HG02981 (cell line): ENCODE results near the gene RTN4R.
"Not testable (repeated sequence)": the region's sequence is repeated elsewhere in the genome, so short reads cannot be mapped to it uniquely, and the experiment has no call there.

Experiments used
- ATAC-seq: cut with Tn5 transposase; IDR thresholded peaks from one replicate; pipeline ENCODE4 v1.9.1; 2021; ENCODE audit warnings: mild to moderate bottlenecking, moderate library complexity; ENCODE audit not compliant: unreplicated experiment

RTN4R gene

DNA sequence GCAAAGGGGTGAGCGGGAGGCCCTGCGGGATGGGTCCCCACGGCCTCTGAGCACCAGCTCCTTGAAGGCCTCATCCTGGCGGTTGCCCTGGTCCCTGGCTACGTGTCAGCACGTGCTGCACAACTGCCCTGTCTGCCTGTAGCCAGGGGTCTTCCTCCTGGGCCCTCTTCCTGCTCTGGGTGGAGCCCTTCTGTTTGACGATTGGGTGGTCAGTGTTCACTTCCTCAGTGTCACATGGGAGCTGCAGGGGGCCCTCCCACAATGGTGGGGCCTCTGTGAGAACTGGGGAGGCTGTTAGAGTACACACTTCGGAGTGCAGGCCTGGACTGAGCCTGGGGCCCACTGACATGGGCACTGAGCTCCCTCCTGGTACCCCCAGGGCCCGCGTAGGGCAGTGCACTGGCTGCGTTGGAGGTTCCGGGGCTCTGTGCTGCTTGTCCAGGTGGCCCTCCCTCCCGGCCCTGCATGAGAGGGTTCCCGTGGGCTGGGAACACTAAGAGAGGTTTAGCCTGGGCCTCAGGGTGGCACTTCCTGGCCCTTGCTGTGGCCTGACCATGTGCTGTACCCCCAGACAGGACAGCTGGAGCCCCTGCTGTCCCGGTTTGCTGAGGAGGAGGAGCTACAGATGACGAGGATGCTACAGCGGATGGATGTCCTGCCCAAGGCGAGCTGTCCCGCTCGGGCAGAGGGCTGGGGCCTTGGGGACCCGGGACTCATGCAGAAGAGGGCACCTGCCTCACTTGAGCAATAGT is 38.0 kb upstream of the RTN4R start:
- no peak for ATAC-seq

DNA sequence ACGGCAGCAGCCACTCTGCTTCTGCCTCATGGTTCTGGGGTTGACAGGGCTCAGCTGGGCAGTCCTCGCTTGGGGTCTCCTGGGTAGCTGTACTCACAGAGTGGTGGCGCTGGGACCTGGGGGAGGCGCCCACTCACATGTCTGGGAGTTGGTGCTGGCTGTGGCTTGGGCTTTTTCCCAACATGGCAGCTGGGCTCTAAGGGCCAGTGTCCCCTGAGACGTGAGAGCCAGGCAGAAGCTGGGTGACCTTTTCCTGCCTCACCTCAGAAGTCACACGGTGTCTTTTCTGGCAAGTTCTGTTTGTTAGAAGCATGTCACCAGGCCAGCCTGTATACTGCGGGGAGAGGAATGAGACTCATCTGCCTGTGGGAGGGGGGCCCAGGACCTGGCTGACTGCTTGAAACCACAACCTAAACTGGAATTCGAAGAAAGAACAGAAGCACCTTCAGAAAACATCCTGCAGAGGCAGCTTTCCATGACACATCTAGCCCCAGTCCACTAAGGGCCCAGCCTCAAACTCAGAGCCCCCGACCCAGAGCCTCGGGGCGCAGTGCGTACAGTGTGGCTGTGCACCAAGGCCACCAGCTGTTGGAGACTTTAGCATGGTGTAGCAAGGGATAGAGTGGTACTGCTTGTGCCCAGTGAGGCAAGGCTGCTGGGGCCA is 37.2 kb upstream of the RTN4R start:
- not testable (repeated sequence) for ATAC-seq

GRCh38 chr22:20304646-20305045 is 36.5 kb upstream of the RTN4R start:
- ATAC-seq, result no peak

- ATAC-seq, result not testable (repeated sequence)
These were observed 35.1 kb upstream of the RTN4R start for GRCh38 chr22:20303229-20303534.

DNA sequence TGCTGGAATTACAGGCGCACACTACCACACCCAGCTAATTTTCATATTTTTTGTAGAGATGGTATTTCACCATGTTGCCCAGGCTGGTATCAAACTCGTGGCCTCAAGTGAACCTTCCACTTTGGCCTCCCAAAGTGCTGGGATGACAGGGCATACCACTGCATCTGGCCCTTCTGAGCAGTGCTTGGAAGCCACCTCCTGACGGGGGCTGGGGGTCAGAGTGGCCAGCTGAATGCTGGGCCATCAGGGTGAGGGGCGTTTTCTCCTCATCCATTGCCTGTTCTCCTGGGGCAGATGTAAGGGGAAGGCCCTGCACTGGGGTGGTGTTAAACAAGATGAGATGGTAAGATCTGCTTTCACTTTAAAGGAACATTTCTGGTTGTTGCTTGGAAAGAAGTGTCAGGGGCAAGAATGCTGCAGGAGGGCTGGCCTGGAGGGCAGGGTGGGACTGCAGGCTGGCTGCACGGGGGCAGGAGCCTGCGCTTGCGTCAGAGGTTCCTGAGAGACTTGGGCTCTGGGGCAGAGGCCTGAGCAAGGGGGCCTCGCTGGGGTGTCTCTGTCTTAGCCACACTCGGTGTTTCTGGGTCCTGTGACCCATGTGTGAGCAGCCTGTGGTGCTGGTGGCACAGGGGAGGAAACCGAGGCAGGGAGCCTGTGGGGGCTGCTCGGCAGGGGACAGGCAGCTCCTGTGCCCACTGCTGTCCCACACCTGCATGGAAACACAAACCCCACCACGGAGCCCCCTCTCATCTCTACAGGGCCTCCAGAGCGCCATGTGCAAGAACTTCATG is 34.5 kb upstream of the RTN4R start:
- no peak for ATAC-seq

GRCh38 chr22:20299746-20300136 is 31.6 kb upstream of the RTN4R start:
- peak; percentile 8 for ATAC-seq

- peak; percentile 45 for ATAC-seq
These were observed 31.0 kb upstream of the RTN4R start for GRCh38 chr22:20298803-20299745.

GRCh38 chr22:20298110-20298802 is 30.1 kb upstream of the RTN4R start:
- no peak for ATAC-seq

- ATAC-seq, result no peak
These were observed 29.4 kb upstream of the RTN4R start for GRCh38 chr22:20297414-20298109.

DNA sequence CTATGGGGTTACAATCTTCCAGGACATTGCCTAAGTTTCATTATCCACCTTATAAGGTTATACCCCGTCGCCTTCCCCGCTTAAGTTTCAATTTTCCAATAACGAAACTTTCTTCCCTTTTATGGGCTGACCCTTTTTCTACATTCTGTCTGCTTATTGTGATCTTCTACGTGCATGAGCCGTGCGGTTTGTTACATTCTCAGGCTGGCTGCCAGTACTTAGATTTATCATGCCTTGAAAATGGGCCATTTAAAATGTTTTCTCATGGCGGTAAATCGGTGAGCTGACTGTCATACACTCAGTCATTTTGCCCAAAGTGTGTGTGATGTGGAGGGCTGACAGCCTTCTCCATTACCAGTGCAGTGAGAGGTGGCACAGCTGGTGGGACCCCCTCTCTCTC is 28.5 kb upstream of the RTN4R start:
- ATAC-seq, result no peak

DNA sequence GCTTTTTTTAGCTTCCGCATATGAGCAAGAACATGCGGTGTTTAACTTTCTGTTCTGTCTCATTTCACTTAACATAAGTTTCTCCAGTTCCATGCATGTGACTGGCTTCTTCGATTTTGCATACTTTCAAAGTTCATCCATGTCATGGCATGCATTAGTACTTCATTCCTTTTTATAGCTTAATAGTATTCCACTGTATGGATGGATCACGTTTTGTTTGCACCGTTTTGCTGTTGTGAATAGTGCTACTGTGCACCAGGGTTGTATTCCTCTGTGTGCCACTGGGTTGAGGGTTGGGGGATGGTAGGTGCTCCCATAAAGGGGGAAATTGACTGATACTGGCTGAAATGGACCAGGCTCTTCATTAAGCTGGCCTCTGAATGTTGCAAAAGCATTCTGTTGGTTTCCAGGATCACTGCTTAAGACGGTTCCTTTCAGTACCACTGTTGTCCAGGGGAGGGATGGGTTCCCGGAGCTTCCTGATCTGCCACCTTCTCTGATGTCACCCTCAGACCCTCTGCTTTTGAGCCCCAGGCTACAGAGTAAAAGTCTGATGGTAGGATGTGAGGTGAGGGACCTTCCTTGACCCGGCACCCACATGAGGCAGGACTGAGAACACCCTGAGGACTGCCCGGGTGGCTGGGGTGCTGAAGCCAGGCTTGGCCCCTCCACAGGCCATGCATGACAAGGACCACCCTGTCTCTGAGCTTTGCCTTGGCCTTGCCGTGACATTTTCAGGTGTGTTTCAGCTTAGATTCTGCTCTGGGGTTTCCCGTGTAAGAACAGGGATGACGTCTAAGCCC is 27.3 kb upstream of the RTN4R start:
- ATAC-seq, result no peak

DNA sequence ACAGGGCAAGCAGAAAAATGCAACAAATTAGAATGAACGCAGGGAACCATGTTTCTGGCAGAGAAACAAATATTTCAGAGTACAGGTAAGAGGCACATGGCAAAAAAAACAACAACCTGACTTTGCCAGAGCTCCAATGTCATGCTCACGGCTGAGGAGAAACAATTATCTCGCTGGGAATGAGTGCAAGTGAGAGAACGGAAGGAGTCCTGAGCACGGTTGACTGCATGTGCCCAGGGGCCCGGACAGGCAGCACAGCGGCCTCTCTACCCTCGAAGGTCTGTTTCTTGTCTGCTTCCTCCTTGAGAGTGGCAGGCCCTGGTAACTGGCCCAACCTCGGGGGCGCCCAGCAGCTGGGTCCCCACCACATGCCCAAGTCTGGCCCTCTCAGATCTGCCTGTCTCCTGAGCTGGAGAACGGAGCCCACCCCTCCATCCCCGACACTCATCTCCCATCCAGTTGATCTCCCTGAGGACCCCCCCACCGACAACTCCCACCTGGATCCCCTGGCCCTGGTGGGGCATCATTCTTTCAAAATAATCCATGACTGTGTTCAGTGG is 24.6 kb upstream of the RTN4R start:
- no peak for ATAC-seq

- ATAC-seq, result no peak
These were observed 24.0 kb upstream of the RTN4R start for GRCh38 chr22:20292108-20292507.

DNA sequence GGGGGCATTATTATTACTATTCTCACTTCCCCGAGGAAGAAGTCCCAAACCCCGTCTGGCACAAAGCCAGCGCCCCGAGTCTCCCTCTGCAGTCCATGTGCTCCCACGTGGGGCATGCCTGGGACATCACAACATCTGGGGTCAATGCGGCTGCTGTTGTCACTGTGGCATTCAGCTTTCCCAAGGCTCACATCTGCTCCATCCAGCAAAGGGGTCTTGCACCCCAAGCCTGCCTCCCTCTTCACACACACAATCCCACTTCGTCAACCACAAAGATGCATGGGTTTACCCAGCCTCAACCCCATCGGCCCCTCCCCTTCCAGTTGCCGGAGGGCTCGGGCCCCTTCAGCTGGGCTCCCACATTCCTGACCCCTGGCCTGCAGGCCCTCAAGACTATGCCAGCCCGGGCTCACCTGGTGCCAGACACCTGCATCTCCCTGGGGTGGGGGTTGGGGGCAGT is 23.5 kb upstream of the RTN4R start:
- no peak for ATAC-seq

- no peak for ATAC-seq
These were observed 23.1 kb upstream of the RTN4R start for GRCh38 chr22:20291249-20291586.

GRCh38 chr22:20290578-20291248 is 22.6 kb upstream of the RTN4R start:
- ATAC-seq, result no peak

- no peak for ATAC-seq
These were observed 21.9 kb upstream of the RTN4R start for GRCh38 chr22:20290045-20290392.
